ENCODE measurements around the gene PTPRG.

GRCh38 chr3:61578667-61579367 is 17.4 kb downstream of the PTPRG start:
- TF ChIP-seq CTCF (IDR thresholded peaks at IDR 0.05) (no peak), POLR2A (IDR thresholded peaks at IDR 0.05) (no peak)
